ENCODE results near the gene PIH1D1.

The PIH1D1 gene

GRCh38 chr19:49451430-49452181, at the start of gene PIH1D1:
PIH1D1 (minus strand) TSS chr19:49451814; CDS start chr19:49451574, 240 bp downstream.
- DNase-seq, result peak; percentile 95

GRCh38 chr19:49499030-49499670, 47.5 kb upstream of the PIH1D1 start:
- DNase-seq, result peak; percentile 56

- DNase-seq, result no peak
These were observed 46.9 kb upstream of the PIH1D1 start for GRCh38 chr19:49498475-49498874.

- peak; percentile 37 for DNase-seq
These were observed 46.1 kb upstream of the PIH1D1 start for GRCh38 chr19:49497789-49498103.

- DNase-seq, result peak; percentile 82
These were observed 45.6 kb upstream of the PIH1D1 start for GRCh38 chr19:49497047-49497788.

GRCh38 chr19:49496574-49497008, 45.0 kb upstream of the PIH1D1 start:
- DNase-seq, result no peak

GRCh38 chr19:49492573-49493405, 41.2 kb upstream of the PIH1D1 start:
- peak; percentile 67 for DNase-seq

GRCh38 chr19:49491804-49492572, 40.4 kb upstream of the PIH1D1 start:
- peak; percentile 44 for DNase-seq

- peak; percentile 40 for DNase-seq
These were observed 39.6 kb upstream of the PIH1D1 start for GRCh38 chr19:49491030-49491803.

- peak; percentile 43 for DNase-seq
These were observed 38.8 kb upstream of the PIH1D1 start for GRCh38 chr19:49490287-49491029.

GRCh38 chr19:49489601-49490167, 38.1 kb upstream of the PIH1D1 start:
- DNase-seq, result peak; percentile 64

- peak; percentile 46 for DNase-seq
These were observed 37.4 kb upstream of the PIH1D1 start for GRCh38 chr19:49488863-49489537.

- DNase-seq, result peak; percentile 61
These were observed 36.6 kb upstream of the PIH1D1 start for GRCh38 chr19:49488046-49488862.

- DNase-seq, result peak; percentile 100
These were observed 35.8 kb upstream of the PIH1D1 start, which contains the start of gene RPL13A for GRCh38 chr19:49487277-49488045. RPL13A (plus strand) TSS chr19:49487608; CDS start chr19:49487630, 22 bp downstream.

- no peak for DNase-seq
These were observed 35.2 kb upstream of the PIH1D1 start for GRCh38 chr19:49486710-49487276.

GRCh38 chr19:49486232-49486631, 34.6 kb upstream of the PIH1D1 start:
- no peak for DNase-seq

GRCh38 chr19:49481020-49481683, 29.5 kb upstream of the PIH1D1 start:
- no peak for DNase-seq

Measured in stimulated activated CD8-positive, alpha-beta memory T cell treated with anti-CD3 and anti-CD28 coated beads, Interleukin-4, amount 100 ng/mL, for 48 hours (primary cell).